K562 (cell line): Measurements from ENCODE around the gene NRDE2. TPM values are rescaled to one million over a fixed set of nuclear protein-coding genes. Genes with fewer than 3 reads are reported as not detected.

Source experiments
- ATAC-seq: fragments of 200-7000 bp; cut with Tn5 transposase; 3 replicates; pipeline ENCODE4 v1.9.1; 2020; ENCODE audit warnings: moderate library complexity
- BruUV-seq: library from RNA; stranded (reverse); fragments of 400-500 nt; replicated peaks from 2 replicates; lab custom pipeline; 2021; lab: Mats Ljungman, UMichigan
- CTCF ChIA-PET: fragments of 300-600 bp; formaldehyde crosslinking; extraction: SDS; loops from one replicate; lab custom pipeline; 2021; ENCODE audit warnings: low intra/inter-chr PET ratio; lab: Yijun Ruan, JAX
- POLR2A ChIA-PET: fragments of 300-600, 350-650 bp; sonication (Branson Sonifier 250); formaldehyde crosslinking; extraction: SDS; loops from one replicate; lab custom pipeline; 2021; ENCODE audit warnings: antibody characterized with exemption, inconsistent platforms; lab: Yijun Ruan, JAX
- DNase-seq, 4 experiments: peaks; one replicate each; pipeline versions ENCODE4 v3.0.0 to v3.0.0-alpha.2; 2011 to 2018; ENCODE audit warnings: low spot score in 3 of 4, mixed read lengths in 3 of 4; ENCODE audit errors: extremely low read depth in 1 of 4
- FAIRE-seq: peaks from 2 replicates; lab custom pipeline; 2011; peaks lifted over from hg19 to GRCh38; lab: Jason Lieb, UNC
- H2AFZ ChIP-seq: 2 replicates; pipeline ENCODE4 v1.6.0; 2011; ENCODE audit warnings: low read depth, low read length, control low read depth, inconsistent platforms
- H3K27ac ChIP-seq: fragments of 200-600 bp; 3 replicates; pipeline ENCODE4 v1.8.0; 2011; ENCODE audit warnings: low read depth, mild to moderate bottlenecking, control low read depth, inconsistent platforms, low read length, moderate library complexity, mixed read lengths; ENCODE audit errors: extremely low read depth
- H3K27me3 ChIP-seq, 2 experiments: fragments of 300-600 bp in 1 of 2; 2 replicates in 1 of 2; 3 replicates in 1 of 2; pipeline versions ENCODE4 v1.6.0 to v1.8.0; 2011; ENCODE audit warnings: inconsistent platforms in 2 of 2, low read length in 2 of 2, mild to moderate bottlenecking in 1 of 2, mixed read lengths in 1 of 2, moderate library complexity in 1 of 2; ENCODE audit not compliant: control insufficient read depth in 2 of 2, insufficient read depth in 2 of 2
- H3K36me3 ChIP-seq: fragments of 300-600 bp; 3 replicates; pipeline ENCODE4 v1.8.0; 2011; ENCODE audit warnings: mild to moderate bottlenecking, low read length, inconsistent platforms; ENCODE audit not compliant: control insufficient read depth, insufficient read depth
- H3K4me1 ChIP-seq, 2 experiments: fragments of 200-600 bp in 1 of 2; replicated peaks in 1 of 2; 2 replicates in 1 of 2; 3 replicates in 1 of 2; pipeline versions ENCODE4 v1.5.1 to v1.8.0; 2011; ENCODE audit warnings: inconsistent platforms in 2 of 2, low read length in 2 of 2, mild to moderate bottlenecking in 1 of 2, mixed read lengths in 1 of 2, moderate library complexity in 1 of 2; ENCODE audit not compliant: control insufficient read depth in 2 of 2, insufficient read depth in 2 of 2
- H3K4me2 ChIP-seq: 2 replicates; pipeline ENCODE4 v1.6.1; 2011; ENCODE audit warnings: low read length, control low read depth, inconsistent platforms, mixed read lengths; ENCODE audit not compliant: insufficient read depth
- H3K4me3 ChIP-seq: fragments of 200-600 bp; sonication (generic), shearing (Covaris generic); 2 replicates; pipeline ENCODE4 v1.5.1; 2016; ENCODE audit warnings: control low read depth, inconsistent platforms
- H3K79me2 ChIP-seq: fragments of 200-600 bp; 3 replicates; pipeline ENCODE4 v1.8.0; 2011; ENCODE audit warnings: low read length, inconsistent platforms; ENCODE audit not compliant: control insufficient read depth, insufficient read depth
- H3K9ac ChIP-seq, 2 experiments: 2 replicates each; pipeline versions ENCODE4 v1.6.0 to v1.6.1; 2011; ENCODE audit warnings: low read depth in 2 of 2, low read length in 2 of 2, control low read depth in 1 of 2, inconsistent platforms in 1 of 2, mild to moderate bottlenecking in 1 of 2, mixed read lengths in 1 of 2; ENCODE audit not compliant: insufficient read depth in 1 of 2
- H3K9me1 ChIP-seq: one replicate; pipeline ENCODE4 v1.6.0; 2011; ENCODE audit warnings: inconsistent platforms, mild to moderate bottlenecking, low read length, moderate library complexity; ENCODE audit not compliant: control insufficient read depth, insufficient read depth
- H3K9me3 ChIP-seq: replicated peaks from 2 replicates; pipeline ENCODE4 v1.5.1; 2011; ENCODE audit warnings: low read depth, low read length, inconsistent platforms; ENCODE audit not compliant: control insufficient read depth, insufficient read depth
- H4K20me1 ChIP-seq: replicated peaks from 2 replicates; pipeline ENCODE4 v1.6.1; 2011; ENCODE audit warnings: low read length, inconsistent platforms, mixed read lengths; ENCODE audit not compliant: control insufficient read depth, insufficient read depth
- ATF1 ChIP-seq, 2 experiments: fragments of 450-650 bp in 1 of 2; IDR thresholded peaks; 2 replicates each; pipeline ENCODE4 v1.6.1; 2016; ENCODE audit warnings: missing compliant biosample characterization in 1 of 2, missing genetic modification characterization in 1 of 2
- CBFB ChIP-seq: sonication (generic); formaldehyde crosslinking; IDR thresholded peaks from 2 replicates; pipeline ENCODE4 v1.4.0; 2020; ENCODE audit warnings: mild to moderate bottlenecking, missing genetic modification reagents
- CHD1 ChIP-seq: fragments of 200-600 bp; sonication (generic); IDR thresholded peaks from one replicate; pipeline ENCODE4 v1.6.1; 2012; ENCODE audit warnings: mild to moderate bottlenecking, moderate library complexity, low read length, inconsistent platforms
- HLTF ChIP-seq: fragments of 450-650 bp; IDR thresholded peaks from 2 replicates; pipeline ENCODE4 v1.6.1; 2016
- JUNB ChIP-seq: fragments of 450-650 bp; formaldehyde crosslinking; conservative IDR thresholded peaks from 2 replicates; pipeline ENCODE4 v1.4.0; 2020; ENCODE audit warnings: mild to moderate bottlenecking
- LEF1 ChIP-seq: fragments of 450-650 bp; IDR thresholded peaks from 2 replicates; pipeline ENCODE4 v1.6.1; 2016; ENCODE audit warnings: mild to moderate bottlenecking
- NONO ChIP-seq, 2 experiments: fragments of 200-400 bp in 1 of 2; fragments of 450-650 bp in 1 of 2; formaldehyde crosslinking in 1 of 2; IDR thresholded peaks; 2 replicates each; pipeline ENCODE4 v1.6.1; 2017; ENCODE audit warnings: low read depth in 2 of 2, mild to moderate bottlenecking in 2 of 2, moderate library complexity in 2 of 2, low read length in 1 of 2
- OTX1 ChIP-seq: fragments of 450-650 bp; formaldehyde crosslinking; IDR thresholded peaks from 2 replicates; pipeline ENCODE4 v1.4.0; 2022; ENCODE audit warnings: mild to moderate bottlenecking
- PHB2 ChIP-seq: fragments of 450-650 bp; IDR thresholded peaks from 2 replicates; pipeline ENCODE4 v1.6.1; 2017; ENCODE audit warnings: low read depth
- RBFOX2 ChIP-seq: fragments of 200-400 bp; formaldehyde crosslinking; IDR thresholded peaks from 2 replicates; pipeline ENCODE4 v1.6.1; 2017; ENCODE audit warnings: low read depth, mild to moderate bottlenecking, low read length, moderate library complexity
- RHOXF2B ChIP-seq: fragments of 250-450 bp; sonication (Bioruptor Pico); conservative IDR thresholded peaks from 2 replicates; pipeline ENCODE4 v1.5.1; 2021
- SMARCA4 ChIP-seq: fragments of 450-650 bp; IDR thresholded peaks from 2 replicates; pipeline ENCODE4 v1.6.1; 2016
- SRSF7 ChIP-seq: fragments of 200-400 bp; formaldehyde crosslinking; optimal IDR thresholded peaks from 2 replicates; pipeline ENCODE3; 2017; ENCODE audit warnings: mild to moderate bottlenecking, low read depth, low read length
- ZC3H4 ChIP-seq: sonication (generic); formaldehyde crosslinking; IDR thresholded peaks from 2 replicates; pipeline ENCODE4 v1.9.0; 2021; ENCODE audit warnings: missing genetic modification reagents, borderline replicate concordance
- ZEB2 ChIP-seq: fragments of 450-650 bp; IDR thresholded peaks from 2 replicates; pipeline ENCODE4 v1.6.1; 2016
- ZNF436 ChIP-seq: fragments of 250-450, 450-650 bp; sonication (Bioruptor Pico); formaldehyde crosslinking; IDR thresholded peaks from 2 replicates; pipeline ENCODE4 v1.7.0; 2020; ENCODE audit warnings: mild to moderate bottlenecking
- WGBS: fragments of 100-300 bp; shearing (Covaris generic); methylation state at CpG from one replicate; pipeline ENCODE4 v1.1.6; 2016; ENCODE audit warnings: low coverage, mixed read lengths; ENCODE audit not compliant: insufficient coverage; ENCODE audit errors: missing lambda C conversion rate; 5-methylcytosine and 5-hydroxymethylcytosine counted together
- in situ Hi-C: fragments of 300-500 bp; cut with MboI; formaldehyde crosslinking; loops from 4 replicates; pipeline ENCODE4 v1.15.0; 2018; ENCODE audit warnings: inconsistent platforms, mixed read lengths
- intact Hi-C: fragments of 100-400 bp; cut with micrococcal nuclease; formaldehyde crosslinking; loops from 2 replicates; pipeline ENCODE4 v1.14.2; 2022
- polyA plus RNA-seq, 8 experiments: library from polyadenylated mRNA; depleted of rRNA in 4 of 8; stranded (reverse) in 5 of 8; unstranded in 3 of 8; fragments of >200 nt; fragmentation: Nextera tagmentation in 2 of 8; fragmentation: Illumina TruSeq in 1 of 8; extraction: Ambion mirVana in 2 of 8; extraction: Trizol in 1 of 8; gene quantifications; 2 replicates each; pipeline versions ENCODE4 v1.2.1 to v1.2.3, GENCODE V29; 2011 to 2014; ENCODE audit warnings: inconsistent platforms in 1 of 8, missing spikeins in 1 of 8
- total RNA-seq, 7 experiments: library from RNA; depleted of rRNA in 6 of 7; stranded (reverse); fragments of >200 nt in 6 of 7; fragmentation: Illumina TruSeq in 2 of 7; extraction: Trizol in 2 of 7; gene quantifications; 2 replicates each; pipeline versions ENCODE4 v1.2.1 to v1.2.3, GENCODE V29; 2011 to 2021; ENCODE audit warnings: low replicate concordance in 1 of 7
- TF ChIP-seq, protein P1 (sequence below), 3 experiments: fragments of 200-800 bp in 1 of 3; fragments of 250-450 bp in 1 of 3; fragments of 450-650 bp in 1 of 3; sonication (Bioruptor Pico) in 1 of 3; sonication (Bioruptor generic) in 1 of 3; formaldehyde crosslinking in 1 of 3; IDR thresholded peaks; 2 replicates each; pipeline versions ENCODE4 v1.6.1 to v1.8.0; 2016 to 2022; ENCODE audit warnings: mild to moderate bottlenecking in 2 of 3, missing genetic modification characterization in 2 of 3, missing compliant biosample characterization in 1 of 3, moderate library complexity in 1 of 3
- TF ChIP-seq, protein P2 (sequence below): fragments of 450-650 bp; IDR thresholded peaks from 2 replicates; pipeline ENCODE4 v1.6.1; 2018; ENCODE audit warnings: mild to moderate bottlenecking, low read depth; ENCODE audit not compliant: partially characterized antibody

Gene NRDE2
- total and polyA plus RNA-seq, 9 of the 15 experiments (the other 6 are each of a cell fraction or from before 2014, with no cell fraction given) = 3.3 to 15.0 (median 8.4) TPM

DNA sequence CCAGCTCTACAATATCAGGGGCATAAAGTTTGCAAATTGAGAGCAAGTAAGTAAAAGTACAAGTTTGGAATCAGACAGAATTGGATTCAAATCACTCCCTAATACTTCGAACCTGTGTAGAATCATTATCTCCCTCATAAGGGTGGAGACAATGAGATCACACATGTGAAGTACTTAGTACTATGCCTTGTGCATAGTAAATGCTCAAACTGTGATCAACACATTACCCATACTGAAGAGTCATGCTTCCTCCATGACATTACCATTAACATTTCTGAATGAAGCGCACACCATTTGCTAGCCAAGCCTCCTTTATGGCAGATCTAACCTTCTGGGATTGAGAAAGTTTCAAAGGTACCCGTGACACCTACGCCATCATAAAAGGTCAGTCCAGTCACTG lies 26.6 kb upstream of the NRDE2 start (continued):
- TF ChIP-seq NONO (IDR thresholded peaks at IDR 0.05; ENCODE audit: low read depth in 2 of 2, low read length in 1 of 2) (no peak), HLTF (no peak)
- TF ChIP-seq, all 486 proteins: peak for 0

GRCh38 chr14:90356925-90357324 lies 25.2 kb upstream of the NRDE2 start:
- Histone ChIP-seq H3K79me2 (no peaks in the 10 kb centered on the region), H4K20me1 (no peaks in the 10 kb centered on the region), H3K4me2 (no peak overlapping the region), H2AFZ (no peak overlapping the region), H3K9me3 (no peaks in the 10 kb centered on the region), H3K9ac (no peak overlapping the region), H3K27ac (no peak overlapping the region), H3K9me1 (no peaks in the 10 kb centered on the region), H3K36me3 (no peaks in the 10 kb centered on the region), H3K4me3 (no peak overlapping the region), H3K27me3 (peaks cover 8 to 17% of the 10 kb centered on the region in 2 experiments; a peak in 4 of 5 replicates), H3K4me1 (no peaks in the 10 kb centered on the region)
- in situ Hi-C loops = no loop called here
- FAIRE-seq (no peak), DNase-seq (no peak), ATAC-seq (no peak)
- POLR2A ChIA-PET = no interaction called here
- WGBS = 0% methylated on average over 1 of the region's 1 CpG
- intact Hi-C loops = no loop called here
- CTCF ChIA-PET = no interaction called here
- BruUV-seq = no TSS peak
- TF ChIP-seq JUNB (CRISPR knock-in tag) (no peak), PHB2 (no peak), RBFOX2 (no peak), RHOXF2B (CRISPR knock-in tag) (no peak), SMARCA4 (no peak), OTX1 (no peak), ZC3H4 (no peak), LEF1 (no peak), CHD1 (no peak), ZEB2 (no peak), ATF1 (CRISPR knock-in tag; IDR thresholded peaks at IDR 0.05) (no peak), ATF1 (tag; IDR thresholded peaks at IDR 0.05) (no peak), ZNF436 (CRISPR knock-in tag) (no peak), SRSF7 (no peak), CBFB (CRISPR knock-in tag) (no peak)
- TF ChIP-seq, protein P1, sequence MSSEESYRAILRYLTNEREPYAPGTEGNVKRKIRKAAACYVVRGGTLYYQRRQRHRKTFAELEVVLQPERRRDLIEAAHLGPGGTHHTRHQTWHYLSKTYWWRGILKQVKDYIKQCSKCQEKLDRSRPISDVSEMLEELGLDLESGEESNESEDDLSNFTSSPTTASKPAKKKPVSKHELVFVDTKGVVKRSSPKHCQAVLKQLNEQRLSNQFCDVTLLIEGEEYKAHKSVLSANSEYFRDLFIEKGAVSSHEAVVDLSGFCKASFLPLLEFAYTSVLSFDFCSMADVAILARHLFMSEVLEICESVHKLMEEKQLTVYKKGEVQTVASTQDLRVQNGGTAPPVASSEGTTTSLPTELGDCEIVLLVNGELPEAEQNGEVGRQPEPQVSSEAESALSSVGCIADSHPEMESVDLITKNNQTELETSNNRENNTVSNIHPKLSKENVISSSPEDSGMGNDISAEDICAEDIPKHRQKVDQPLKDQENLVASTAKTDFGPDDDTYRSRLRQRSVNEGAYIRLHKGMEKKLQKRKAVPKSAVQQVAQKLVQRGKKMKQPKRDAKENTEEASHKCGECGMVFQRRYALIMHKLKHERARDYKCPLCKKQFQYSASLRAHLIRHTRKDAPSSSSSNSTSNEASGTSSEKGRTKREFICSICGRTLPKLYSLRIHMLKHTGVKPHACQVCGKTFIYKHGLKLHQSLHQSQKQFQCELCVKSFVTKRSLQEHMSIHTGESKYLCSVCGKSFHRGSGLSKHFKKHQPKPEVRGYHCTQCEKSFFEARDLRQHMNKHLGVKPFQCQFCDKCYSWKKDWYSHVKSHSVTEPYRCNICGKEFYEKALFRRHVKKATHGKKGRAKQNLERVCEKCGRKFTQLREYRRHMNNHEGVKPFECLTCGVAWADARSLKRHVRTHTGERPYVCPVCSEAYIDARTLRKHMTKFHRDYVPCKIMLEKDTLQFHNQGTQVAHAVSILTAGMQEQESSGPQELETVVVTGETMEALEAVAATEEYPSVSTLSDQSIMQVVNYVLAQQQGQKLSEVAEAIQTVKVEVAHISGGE (CRISPR knock-in tag; IDR thresholded peaks at IDR 0.05) = no peak
- TF ChIP-seq, protein P2, sequence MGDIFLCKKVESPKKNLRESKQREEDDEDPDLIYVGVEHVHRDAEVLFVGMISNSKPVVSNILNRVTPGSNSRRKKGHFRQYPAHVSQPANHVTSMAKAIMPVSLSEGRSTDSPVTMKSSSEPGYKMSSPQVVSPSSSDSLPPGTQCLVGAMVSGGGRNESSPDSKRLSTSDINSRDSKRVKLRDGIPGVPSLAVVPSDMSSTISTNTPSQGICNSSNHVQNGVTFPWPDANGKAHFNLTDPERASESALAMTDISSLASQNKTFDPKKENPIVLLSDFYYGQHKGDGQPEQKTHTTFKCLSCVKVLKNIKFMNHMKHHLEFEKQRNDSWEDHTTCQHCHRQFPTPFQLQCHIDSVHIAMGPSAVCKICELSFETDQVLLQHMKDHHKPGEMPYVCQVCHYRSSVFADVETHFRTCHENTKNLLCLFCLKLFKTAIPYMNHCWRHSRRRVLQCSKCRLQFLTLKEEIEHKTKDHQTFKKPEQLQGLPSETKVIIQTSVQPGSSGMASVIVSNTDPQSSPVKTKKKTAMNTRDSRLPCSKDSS = no peak
